Keratinocyte (primary cell): ENCODE data around the gene SLC23A1. TPM values are rescaled to one million over a fixed set of nuclear protein-coding genes. Genes with fewer than 3 reads are reported as not detected.

Experiments
- DNase-seq: peaks from one replicate; pipeline ENCODE4 v3.0.0-alpha.2; 2011; ENCODE audit warnings: low read depth, missing footprints, low spot score
- FAIRE-seq: peaks from 2 replicates; lab custom pipeline; 2011; peaks lifted over from hg19 to GRCh38; lab: Jason Lieb, UNC
- H2AFZ ChIP-seq: 2 replicates; pipeline ENCODE4 v1.6.0; 2012; ENCODE audit warnings: low read length, control low read depth, inconsistent platforms; ENCODE audit not compliant: control insufficient read depth
- H3K27ac ChIP-seq: 2 replicates; pipeline ENCODE4 v1.5.1; 2011; ENCODE audit warnings: low read length; ENCODE audit not compliant: control insufficient read depth, insufficient read depth
- H3K27me3 ChIP-seq: 3 replicates; pipeline ENCODE4 v1.6.0; 2011; ENCODE audit warnings: low read length; ENCODE audit not compliant: control insufficient read depth, insufficient read depth; ENCODE audit errors: extremely low read depth
- H3K36me3 ChIP-seq, 2 experiments: 2 replicates in 1 of 2; 3 replicates in 1 of 2; pipeline ENCODE4 v1.5.1; 2011; ENCODE audit warnings: low read length in 2 of 2, mild to moderate bottlenecking in 1 of 2; ENCODE audit not compliant: control insufficient read depth in 2 of 2, insufficient read depth in 2 of 2; ENCODE audit errors: extremely low read depth in 1 of 2
- H3K4me1 ChIP-seq: 3 replicates; pipeline ENCODE4 v1.5.1; 2011; ENCODE audit warnings: low read length; ENCODE audit not compliant: control insufficient read depth, insufficient read depth; ENCODE audit errors: extremely low read depth
- H3K4me2 ChIP-seq: 3 replicates; pipeline ENCODE4 v1.6.0; 2011; ENCODE audit warnings: low read depth, low read length; ENCODE audit not compliant: control insufficient read depth, insufficient read depth; ENCODE audit errors: extremely low read depth
- H3K4me3 ChIP-seq, 3 experiments: fragments of 200-600 bp in 1 of 3; sonication (generic) in 1 of 3; 2 replicates in 2 of 3; 3 replicates in 1 of 3; pipeline ENCODE4 v1.5.1; 2011 to 2016; ENCODE audit warnings: low read length in 3 of 3, mild to moderate bottlenecking in 3 of 3, control low read depth in 2 of 3, inconsistent platforms in 1 of 3, low read depth in 1 of 3, mixed read lengths in 1 of 3, mixed run types in 1 of 3, moderate library complexity in 1 of 3; ENCODE audit not compliant: control insufficient read depth in 2 of 3, insufficient read depth in 2 of 3; ENCODE audit errors: extremely low read depth in 1 of 3
- H3K79me2 ChIP-seq: 2 replicates; pipeline ENCODE4 v1.6.0; 2012; ENCODE audit warnings: low read length; ENCODE audit not compliant: control insufficient read depth, insufficient read depth
- H3K9ac ChIP-seq: 3 replicates; pipeline ENCODE4 v1.6.0; 2011; ENCODE audit warnings: low read length; ENCODE audit not compliant: control insufficient read depth, insufficient read depth; ENCODE audit errors: extremely low read depth
- H3K9me1 ChIP-seq: 3 replicates; pipeline ENCODE4 v1.6.0; 2011; ENCODE audit warnings: low read length; ENCODE audit not compliant: control insufficient read depth, insufficient read depth; ENCODE audit errors: extremely low read depth
- H3K9me3 ChIP-seq: 2 replicates; pipeline ENCODE4 v1.5.1; 2012; ENCODE audit warnings: low read depth, low read length; ENCODE audit not compliant: control insufficient read depth
- H4K20me1 ChIP-seq: 3 replicates; pipeline ENCODE4 v1.6.0; 2011; ENCODE audit warnings: low read length; ENCODE audit not compliant: control insufficient read depth, insufficient read depth; ENCODE audit errors: extremely low read depth
- EZH2 ChIP-seq: IDR thresholded peaks from one replicate; pipeline ENCODE4 v1.6.1; 2012; ENCODE audit warnings: inconsistent platforms, mild to moderate bottlenecking, low read length, moderate library complexity
- dilution Hi-C: fragments of 300-500 bp; cut with MboI; formaldehyde crosslinking; loops from one replicate; pipeline ENCODE4 v1.7.0; 2020; ENCODE audit warnings: low sequenced_read_pairs; ENCODE audit not compliant: extremely low pct_ligation_motif_present
- polyA plus RNA-seq, 5 experiments: library from polyadenylated mRNA; depleted of rRNA in 3 of 5; stranded (reverse) in 3 of 5; stranded (forward) in 1 of 5; unstranded in 1 of 5; fragments of >200 nt; gene quantifications; 1 replicate in 1 of 5; 2 replicates in 3 of 5; 3 replicates in 1 of 5; pipeline versions ENCODE4 v1.2.1 to v1.2.3, GENCODE V29; 2011 to 2012; ENCODE audit warnings: missing spikeins in 2 of 5, low read depth in 1 of 5, low replicate concordance in 1 of 5
- TF ChIP-seq, protein P1 (sequence below), 3 experiments: IDR thresholded peaks in 1 of 3; conservative IDR thresholded peaks in 1 of 3; optimal IDR thresholded peaks in 1 of 3; 2 replicates in 2 of 3; 3 replicates in 1 of 3; pipeline versions ENCODE3 to v1.5.1; 2011; ENCODE audit warnings: low read length in 3 of 3, mild to moderate bottlenecking in 3 of 3, moderate library complexity in 2 of 3, control low read depth in 1 of 3, inconsistent platforms in 1 of 3; ENCODE audit not compliant: insufficient read depth in 2 of 3; ENCODE audit errors: extremely low read depth in 1 of 3

Gene SLC23A1
- polyA plus RNA-seq, 1 donor (not counting 4 experiments of a cell fraction or from before 2014, with no cell fraction given): not detected

DNA sequence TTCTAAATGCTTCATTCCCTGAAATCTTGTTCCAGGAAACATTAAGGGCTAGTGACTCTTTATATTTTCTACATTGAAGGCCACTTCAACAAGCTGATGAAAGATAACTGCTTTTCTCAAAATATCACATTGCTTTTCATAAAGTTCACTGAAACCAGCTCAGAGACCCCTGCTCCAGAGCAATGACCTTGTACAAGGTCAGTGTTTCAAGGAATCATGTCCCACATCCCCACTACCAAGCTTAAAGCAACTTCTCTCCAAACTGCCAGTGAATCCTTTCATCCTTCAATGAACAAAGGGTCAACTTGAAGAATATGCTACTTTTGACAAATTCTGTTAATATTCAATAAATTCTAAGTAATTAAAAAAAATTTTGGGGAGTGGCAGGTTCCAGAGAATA, 32.8 kb upstream of the SLC23A1 start:
- TF ChIP-seq, protein P1, sequence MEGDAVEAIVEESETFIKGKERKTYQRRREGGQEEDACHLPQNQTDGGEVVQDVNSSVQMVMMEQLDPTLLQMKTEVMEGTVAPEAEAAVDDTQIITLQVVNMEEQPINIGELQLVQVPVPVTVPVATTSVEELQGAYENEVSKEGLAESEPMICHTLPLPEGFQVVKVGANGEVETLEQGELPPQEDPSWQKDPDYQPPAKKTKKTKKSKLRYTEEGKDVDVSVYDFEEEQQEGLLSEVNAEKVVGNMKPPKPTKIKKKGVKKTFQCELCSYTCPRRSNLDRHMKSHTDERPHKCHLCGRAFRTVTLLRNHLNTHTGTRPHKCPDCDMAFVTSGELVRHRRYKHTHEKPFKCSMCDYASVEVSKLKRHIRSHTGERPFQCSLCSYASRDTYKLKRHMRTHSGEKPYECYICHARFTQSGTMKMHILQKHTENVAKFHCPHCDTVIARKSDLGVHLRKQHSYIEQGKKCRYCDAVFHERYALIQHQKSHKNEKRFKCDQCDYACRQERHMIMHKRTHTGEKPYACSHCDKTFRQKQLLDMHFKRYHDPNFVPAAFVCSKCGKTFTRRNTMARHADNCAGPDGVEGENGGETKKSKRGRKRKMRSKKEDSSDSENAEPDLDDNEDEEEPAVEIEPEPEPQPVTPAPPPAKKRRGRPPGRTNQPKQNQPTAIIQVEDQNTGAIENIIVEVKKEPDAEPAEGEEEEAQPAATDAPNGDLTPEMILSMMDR (optimal IDR thresholded peaks at IDR 0.05 in 1 of 3, IDR thresholded peaks at IDR 0.05 in 1 of 3, conservative IDR thresholded peaks at IDR 0.05 in 1 of 3; ENCODE audit: extremely low read depth in 1 of 3, insufficient read depth in 2 of 3, low read length in 3 of 3): no peak
- no peak for TF ChIP-seq EZH2
- Histone ChIP-seq H3K36me3 (peaks cover 0 to 2% of the 10 kb centered on the region in 2 experiments), H3K27me3 (no peaks in the 10 kb centered on the region), H3K9me3 (no peaks in the 10 kb centered on the region), H3K4me1 (peaks cover 34% of the 10 kb centered on the region), H3K4me3 (peak overlapping the region in 1 of 3 experiments; percentile 1), H3K4me2 (peak overlapping the region; percentile 23), H2AFZ (peak overlapping the region; percentile 38), H3K79me2 (no peaks in the 10 kb centered on the region), H3K9ac (no peak overlapping the region), H3K9me1 (no peaks in the 10 kb centered on the region), H4K20me1 (no peaks in the 10 kb centered on the region), H3K27ac (peak overlapping the region; percentile 84)
- dilution Hi-C loops: no loop called here
- no peak for DNase-seq
- no peak for FAIRE-seq

DNA sequence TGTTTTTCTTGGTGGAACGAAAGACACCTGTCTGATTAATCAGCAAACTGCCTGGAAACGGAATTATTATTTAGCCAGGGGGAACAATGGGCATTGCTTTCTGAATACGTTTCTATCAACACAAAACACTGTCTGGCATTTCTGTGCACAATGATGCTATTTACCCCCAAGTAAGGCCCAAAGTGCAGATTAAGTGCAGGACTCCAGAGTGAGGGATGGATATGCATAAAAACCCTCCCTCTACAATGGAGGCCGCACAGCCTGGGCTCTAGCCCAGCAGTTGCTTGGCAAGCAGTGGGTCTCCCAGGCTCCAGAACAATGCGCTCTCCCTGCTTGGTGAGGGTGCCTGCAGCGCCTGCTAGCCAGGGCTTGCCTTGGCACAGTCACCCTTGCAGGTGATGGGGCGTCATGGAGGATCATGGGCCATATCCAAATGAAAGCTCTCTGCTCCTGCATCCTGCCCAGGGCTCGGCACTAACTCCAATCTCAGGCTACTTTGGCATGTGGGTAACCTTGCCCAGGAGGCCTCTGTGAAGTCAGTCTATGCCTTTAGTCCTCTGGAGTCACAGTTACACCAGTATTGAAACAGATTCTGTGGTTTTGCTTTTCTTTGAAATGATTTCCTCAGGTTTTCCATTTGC, 32.2 kb upstream of the SLC23A1 start:
- H3K9ac ChIP-seq: no peak overlapping the region
- peak overlapping the region; percentile 23 for H3K4me2 ChIP-seq
- DNase-seq (no peak), FAIRE-seq (peak; percentile 98)
- peaks cover 34% of the 10 kb centered on the region for H3K4me1 ChIP-seq
- no peaks in the 10 kb centered on the region for H4K20me1 ChIP-seq
- H2AFZ ChIP-seq: peak overlapping the region; percentile 38
- no peaks in the 10 kb centered on the region for H3K9me3 ChIP-seq
- TF ChIP-seq, protein P1 (optimal IDR thresholded peaks at IDR 0.05 in 1 of 3, IDR thresholded peaks at IDR 0.05 in 1 of 3, conservative IDR thresholded peaks at IDR 0.05 in 1 of 3; ENCODE audit: extremely low read depth in 1 of 3, insufficient read depth in 2 of 3, low read length in 3 of 3): peak in 1 of 3 experiments; percentile 7
- no peak for TF ChIP-seq EZH2
- H3K9me1 ChIP-seq: no peaks in the 10 kb centered on the region
- peak overlapping the region in 1 of 3 experiments; percentile 1 for H3K4me3 ChIP-seq
- dilution Hi-C loops: no loop called here
- peaks cover 0 to 2% of the 10 kb centered on the region in 2 experiments for H3K36me3 ChIP-seq
- H3K27me3 ChIP-seq: no peaks in the 10 kb centered on the region
- peak overlapping the region; percentile 84 for H3K27ac ChIP-seq
- H3K79me2 ChIP-seq: no peaks in the 10 kb centered on the region
